HL-60 (cell line): ENCODE measurements around the gene C1orf105.

ENCODE experiments used
- CTCF ChIP-seq: IDR thresholded peaks from one replicate; pipeline ENCODE4 v1.5.1; 2011; ENCODE audit warnings: low read length, control low read depth, inconsistent platforms; ENCODE audit not compliant: insufficient read depth
- GABPA ChIP-seq: IDR thresholded peaks from 2 replicates; pipeline ENCODE4 v1.6.1; 2012; ENCODE audit warnings: low read depth
- POLR2AphosphoS5 ChIP-seq: IDR thresholded peaks from 2 replicates; pipeline ENCODE4 v1.6.1; 2012; ENCODE audit warnings: low read depth
- REST ChIP-seq: IDR thresholded peaks from 2 replicates; pipeline ENCODE4 v1.6.1; 2012; ENCODE audit warnings: low read depth; ENCODE audit not compliant: insufficient replicate concordance
- SPI1 ChIP-seq: IDR thresholded peaks from 2 replicates; pipeline ENCODE4 v1.6.1; 2012; ENCODE audit warnings: low read depth, mild to moderate bottlenecking, borderline replicate concordance

- TF ChIP-seq CTCF: no peak
- no peak for TF ChIP-seq GABPA
- no peak for TF ChIP-seq POLR2AphosphoS5
- TF ChIP-seq REST: no peak
- TF ChIP-seq SPI1: no peak
Measured at GRCh38 chr1:172492421-172492820, 71.9 kb downstream of the C1orf105 start.
